ENCODE measurements around the gene FOSL2. TPM values are rescaled to one million over a fixed set of nuclear protein-coding genes. Genes with fewer than 3 reads are reported as not detected.
A peak's percentile ranks its signal among the peaks of the same experiment; 100 is the strongest.

The FOSL2 gene
- total and polyA plus RNA-seq, 10 donors = 3.2 to 134 (median 91.2) TPM

GRCh38 chr2:28352610-28353195, 40.0 kb upstream of the FOSL2 start:
- H3K4me3 ChIP-seq = no peak overlapping the region
- peak; percentile 66 for DNase-seq
- intact Hi-C loops (cut with DNase I; ENCODE audit: low total_unique reads) = no loop called here
- TF ChIP-seq POLR2AphosphoS5 (IDR thresholded peaks at IDR 0.05) (no peak), POLR2A (IDR thresholded peaks at IDR 0.05) (no peak), CTCF (IDR thresholded peaks at IDR 0.05 in 8 of 11, conservative IDR thresholded peaks at IDR 0.05 in 3 of 11) (no peak)
- no peaks in the 10 kb centered on the region for H3K9me3 ChIP-seq
- no peaks in the 10 kb centered on the region for H3K27me3 ChIP-seq (replicated peaks in 1 of 7)
- no peaks in the 10 kb centered on the region for H3K36me3 ChIP-seq
- 84 to 86% (median 85%) methylated on average over 16 of the region's 16 CpGs for WGBS, 5 donors
- H3K4me1 ChIP-seq = peaks cover 15 to 38% (median 31%) of the 10 kb centered on the region in 6 donors
- no peak overlapping the region for H3K27ac ChIP-seq

- H3K4me1 ChIP-seq = peaks cover 21 to 47% (median 38%) of the 10 kb centered on the region in 6 donors
- no peaks in the 10 kb centered on the region for H3K36me3 ChIP-seq
- intact Hi-C loops (cut with DNase I; ENCODE audit: low total_unique reads) = no loop called here
- TF ChIP-seq CTCF (IDR thresholded peaks at IDR 0.05 in 8 of 11, conservative IDR thresholded peaks at IDR 0.05 in 3 of 11) (no peak), POLR2A (IDR thresholded peaks at IDR 0.05) (no peak), POLR2AphosphoS5 (IDR thresholded peaks at IDR 0.05) (no peak)
- no peaks in the 10 kb centered on the region for H3K9me3 ChIP-seq
- H3K4me3 ChIP-seq = no peak overlapping the region
- peak overlapping the region in 5 of 8 donors; percentile 70 to 80 (median 75) for H3K27ac ChIP-seq
- peak; percentile 43 for DNase-seq
- 87 to 94% (median 91%) methylated on average over 9 to 10 of the region's 10 CpGs for WGBS, 5 donors
- no peaks in the 10 kb centered on the region for H3K27me3 ChIP-seq (replicated peaks in 1 of 7)
Measured at GRCh38 chr2:28354920-28355520, 37.6 kb upstream of the FOSL2 start.

GRCh38 chr2:28355521-28356094, 37.0 kb upstream of the FOSL2 start:
- H3K9me3 ChIP-seq = no peaks in the 10 kb centered on the region
- no peaks in the 10 kb centered on the region for H3K27me3 ChIP-seq (replicated peaks in 1 of 7)
- H3K36me3 ChIP-seq = no peaks in the 10 kb centered on the region
- DNase-seq = peak; percentile 88
- 72 to 79% (median 74%) methylated on average over 5 to 6 of the region's 6 CpGs for WGBS, 5 donors
- no peak for TF ChIP-seq CTCF (IDR thresholded peaks at IDR 0.05 in 8 of 11, conservative IDR thresholded peaks at IDR 0.05 in 3 of 11)
- TF ChIP-seq POLR2AphosphoS5 (IDR thresholded peaks at IDR 0.05) = peak; percentile 22 to 89 (median 83)
- no peak for TF ChIP-seq POLR2A (IDR thresholded peaks at IDR 0.05)
- peak overlapping the region; percentile 54 to 80 (median 70) for H3K27ac ChIP-seq
- no peak overlapping the region for H3K4me3 ChIP-seq
- H3K4me1 ChIP-seq = peaks cover 27 to 52% (median 44%) of the 10 kb centered on the region in 6 donors
- intact Hi-C loops (cut with DNase I; ENCODE audit: low total_unique reads) = no loop called here

All from spleen (tissue), 11 donors.